HepG2 (cell line): ENCODE results near the gene PRSS21.

Experiments
- CTCF ChIP-seq: sonication (generic); formaldehyde crosslinking; IDR thresholded peaks from 2 replicates; pipeline ENCODE4 v1.5.0; 2020; ENCODE audit warnings: mild to moderate bottlenecking, missing genetic modification reagents, moderate library complexity
- TBL1XR1 ChIP-seq: fragments of 150-350 bp; IDR thresholded peaks from 2 replicates; pipeline ENCODE4 v1.6.1; 2014; ENCODE audit warnings: borderline replicate concordance, low read length; ENCODE audit not compliant: partially characterized antibody
- UBTF ChIP-seq: sonication (generic); formaldehyde crosslinking; IDR thresholded peaks from 2 replicates; pipeline ENCODE4 v1.4.0; 2020; ENCODE audit warnings: mild to moderate bottlenecking, missing genetic modification reagents
- ZNF101 ChIP-seq: sonication (generic); formaldehyde crosslinking; IDR thresholded peaks from 2 replicates; pipeline ENCODE4 v1.4.0; 2020; ENCODE audit warnings: mild to moderate bottlenecking, low read depth, missing genetic modification reagents, borderline replicate concordance
- ZNF256 ChIP-seq: sonication (generic); formaldehyde crosslinking; conservative IDR thresholded peaks from 2 replicates; pipeline ENCODE4 v1.4.0; 2020; ENCODE audit warnings: missing genetic modification reagents
- TF ChIP-seq, protein P1 (sequence below): IDR thresholded peaks from 2 replicates; pipeline ENCODE4 v1.6.1; 2016; ENCODE audit warnings: low read depth, borderline replicate concordance
- TF ChIP-seq, protein P2 (sequence below): sonication (generic); formaldehyde crosslinking; IDR thresholded peaks from 2 replicates; pipeline ENCODE4 v1.8.1; 2022; ENCODE audit warnings: mild to moderate bottlenecking, missing genetic modification reagents

GRCh38 chr16:2814551-2815298 is 2.3 kb upstream of the PRSS21 start:
- TF ChIP-seq ZNF101 (CRISPR knock-in tag) (no peak), ZNF256 (no peak), CTCF (CRISPR knock-in tag) (no peak), TBL1XR1 (no peak), UBTF (CRISPR knock-in tag) (0 out of 2 replicates have a peak, but pooled peaks have one; percentile 39)
- TF ChIP-seq, protein P1, sequence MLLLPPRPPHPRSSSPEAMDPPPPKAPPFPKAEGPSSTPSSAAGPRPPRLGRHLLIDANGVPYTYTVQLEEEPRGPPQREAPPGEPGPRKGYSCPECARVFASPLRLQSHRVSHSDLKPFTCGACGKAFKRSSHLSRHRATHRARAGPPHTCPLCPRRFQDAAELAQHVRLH (CRISPR knock-in tag): no peak
- TF ChIP-seq, protein P2, sequence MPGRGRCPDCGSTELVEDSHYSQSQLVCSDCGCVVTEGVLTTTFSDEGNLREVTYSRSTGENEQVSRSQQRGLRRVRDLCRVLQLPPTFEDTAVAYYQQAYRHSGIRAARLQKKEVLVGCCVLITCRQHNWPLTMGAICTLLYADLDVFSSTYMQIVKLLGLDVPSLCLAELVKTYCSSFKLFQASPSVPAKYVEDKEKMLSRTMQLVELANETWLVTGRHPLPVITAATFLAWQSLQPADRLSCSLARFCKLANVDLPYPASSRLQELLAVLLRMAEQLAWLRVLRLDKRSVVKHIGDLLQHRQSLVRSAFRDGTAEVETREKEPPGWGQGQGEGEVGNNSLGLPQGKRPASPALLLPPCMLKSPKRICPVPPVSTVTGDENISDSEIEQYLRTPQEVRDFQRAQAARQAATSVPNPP (CRISPR knock-in tag): no peak
